Stimulated activated CD4-positive, alpha-beta T cell treated with anti-CD3 and anti-CD28 coated beads, Interleukin-1b, Interleukin-23, amount 100 ng/mL, for 4 hours (primary cell): Measurements from ENCODE around the gene SIRT7.

Source experiments
- DNase-seq, 2 donors: peaks; one replicate each; pipeline ENCODE4 v3.0.0-alpha.2; 2020; ENCODE audit warnings: low read depth in 2 of 2

Gene SIRT7

GRCh38 chr17:81863833-81864768 is 53.9 kb downstream of the SIRT7 start:
- no peak for DNase-seq

GRCh38 chr17:81863123-81863675 is 54.8 kb downstream of the SIRT7 start:
- no peak for DNase-seq
